Type B pancreatic cell (in vitro differentiated cells): ENCODE data around the gene TFDP2. TPM values are rescaled to one million over a fixed set of nuclear protein-coding genes. Genes with fewer than 3 reads are reported as not detected.

Experiments used
- DNase-seq: peaks from one replicate; pipeline ENCODE4 v3.0.0; 2021; ENCODE audit warnings: mixed read lengths; ENCODE audit not compliant: unreplicated experiment; ENCODE audit errors: extremely low spot score
- H3K27ac Mint-ChIP-seq: 2 replicates; pipeline ENCODE4 v1.8.0; 2021; ENCODE audit warnings: mild to moderate bottlenecking, mixed read lengths
- H3K27me3 Mint-ChIP-seq: 2 replicates; pipeline ENCODE4 v1.8.0; 2021; ENCODE audit warnings: mixed read lengths
- H3K36me3 Mint-ChIP-seq: 2 replicates; pipeline ENCODE4 v1.8.0; 2021; ENCODE audit warnings: mixed read lengths
- H3K4me1 Mint-ChIP-seq: one replicate; pipeline ENCODE4 v1.8.0; 2021; ENCODE audit warnings: mixed read lengths; ENCODE audit not compliant: unreplicated experiment
- H3K4me3 Mint-ChIP-seq: 2 replicates; pipeline ENCODE4 v1.8.0; 2021; ENCODE audit warnings: mild to moderate bottlenecking, mixed read lengths
- H3K9me3 Mint-ChIP-seq: 2 replicates; pipeline ENCODE4 v1.8.0; 2021; ENCODE audit warnings: mixed read lengths
- CTCF ChIP-seq: fragments of 200-600 bp; sonication (generic); conservative IDR thresholded peaks from 2 replicates; pipeline ENCODE4 v1.5.0; 2021; ENCODE audit warnings: antibody characterized with exemption, mild to moderate bottlenecking
- total RNA-seq: library from RNA; stranded (reverse); gene quantifications from 2 replicates; pipeline ENCODE4 v1.2.1, GENCODE V29; 2021; ENCODE audit warnings: low replicate concordance

TFDP2 gene
- total RNA-seq, 1 donor from 2014 or later = 80.9 TPM

GRCh38 chr3:141955175-141955574 is 194.2 kb downstream of the TFDP2 start:
- Mint-ChIP-seq H3K36me3 (peaks cover 21% of the 10 kb centered on the region), H3K9me3 (no peaks in the 10 kb centered on the region), H3K27ac (peak overlapping the region; percentile 42), H3K4me1 (peaks cover 25% of the 10 kb centered on the region), H3K4me3 (no peak overlapping the region), H3K27me3 (no peaks in the 10 kb centered on the region)
- TF ChIP-seq CTCF = no peak
- no peak for DNase-seq

- no peak for DNase-seq
- no peak overlapping the region for H3K4me3 Mint-ChIP-seq
- H3K27me3 Mint-ChIP-seq = no peaks in the 10 kb centered on the region
- peak overlapping the region; percentile 42 for H3K27ac Mint-ChIP-seq
- H3K4me1 Mint-ChIP-seq = peaks cover 29% of the 10 kb centered on the region
- TF ChIP-seq CTCF = no peak
- peaks cover 15% of the 10 kb centered on the region for H3K36me3 Mint-ChIP-seq
- no peaks in the 10 kb centered on the region for H3K9me3 Mint-ChIP-seq
Measured at GRCh38 chr3:141952611-141953010, 196.7 kb downstream of the TFDP2 start.

- H3K4me1 Mint-ChIP-seq = peaks cover 29% of the 10 kb centered on the region
- DNase-seq = no peak
- H3K27me3 Mint-ChIP-seq = no peaks in the 10 kb centered on the region
- no peak overlapping the region for H3K27ac Mint-ChIP-seq
- H3K9me3 Mint-ChIP-seq = no peaks in the 10 kb centered on the region
- H3K4me3 Mint-ChIP-seq = no peak overlapping the region
- TF ChIP-seq CTCF = no peak
- peaks cover 13% of the 10 kb centered on the region for H3K36me3 Mint-ChIP-seq
Measured at GRCh38 chr3:141950572-141951493, 198.5 kb downstream of the TFDP2 start.

GRCh38 chr3:141949972-141950371 is 199.4 kb downstream of the TFDP2 start:
- DNase-seq = no peak
- Mint-ChIP-seq H3K4me3 (no peak overlapping the region), H3K9me3 (no peaks in the 10 kb centered on the region), H3K27ac (no peak overlapping the region), H3K4me1 (peaks cover 24% of the 10 kb centered on the region), H3K36me3 (peaks cover 13% of the 10 kb centered on the region), H3K27me3 (no peaks in the 10 kb centered on the region)
- TF ChIP-seq CTCF = no peak

GRCh38 chr3:141949399-141949798 is 199.9 kb downstream of the TFDP2 start:
- H3K4me3 Mint-ChIP-seq = no peak overlapping the region
- H3K36me3 Mint-ChIP-seq = peaks cover 13% of the 10 kb centered on the region
- H3K27me3 Mint-ChIP-seq = no peaks in the 10 kb centered on the region
- H3K4me1 Mint-ChIP-seq = peaks cover 19% of the 10 kb centered on the region
- DNase-seq = no peak
- no peak overlapping the region for H3K27ac Mint-ChIP-seq
- no peaks in the 10 kb centered on the region for H3K9me3 Mint-ChIP-seq
- TF ChIP-seq CTCF = no peak
